ENCODE measurements around the gene EXOC3L2.
A peak's percentile ranks its signal among the peaks of the same experiment; 100 is the strongest.

The EXOC3L2 gene

DNA sequence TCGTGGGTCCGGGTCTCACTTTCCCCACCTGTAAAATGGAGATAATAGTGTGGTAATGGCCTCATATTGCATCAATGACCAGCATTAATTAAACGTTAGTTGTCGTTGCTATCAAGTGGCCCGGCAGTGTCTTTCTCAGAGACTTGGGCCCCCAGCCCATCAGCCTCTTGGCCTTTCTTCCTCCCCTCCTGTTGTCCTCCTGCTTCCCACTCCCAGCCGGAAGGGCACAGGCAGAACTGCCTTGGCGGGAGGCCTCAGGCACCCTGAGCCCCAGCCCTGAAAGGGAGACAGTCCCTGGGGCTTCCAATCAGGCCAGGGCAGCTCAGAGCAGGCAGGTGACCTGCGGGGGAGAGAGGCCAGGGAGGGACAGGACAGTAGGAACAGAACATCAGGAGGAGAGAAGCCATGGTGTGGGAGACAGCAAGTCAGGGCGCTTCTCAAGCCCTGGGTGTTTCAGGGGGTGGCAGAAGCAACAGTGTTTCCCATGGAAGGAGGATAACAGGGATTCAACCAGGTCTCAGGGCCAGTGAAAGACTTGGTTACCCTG lies 10.5 kb upstream of the EXOC3L2 start:
- no peak for FAIRE-seq

DNA sequence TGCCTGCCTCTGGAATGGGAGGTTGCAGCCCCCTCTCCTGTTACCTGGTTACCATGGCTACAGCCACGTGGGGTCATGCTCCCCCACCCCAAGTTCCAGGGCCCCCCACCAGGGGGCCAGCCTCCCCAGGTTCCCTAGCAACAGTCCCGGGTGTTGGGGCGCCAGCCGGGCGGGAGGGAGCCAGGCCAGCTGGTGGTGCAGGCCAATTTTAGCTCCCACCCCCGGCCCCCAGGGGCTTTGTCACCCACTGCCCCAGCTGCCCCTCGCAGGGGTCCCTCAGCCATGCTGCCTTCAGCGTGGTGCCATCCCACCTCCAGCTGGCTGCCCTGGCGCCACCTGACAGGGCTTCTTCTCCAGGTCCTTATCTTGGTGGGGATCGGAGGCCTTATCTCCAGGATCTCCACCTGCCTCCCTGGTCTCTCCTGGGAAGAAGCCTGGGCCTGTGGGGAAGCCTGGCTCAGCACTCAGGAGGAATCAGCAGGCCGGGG lies 8.9 kb upstream of the EXOC3L2 start:
- no peak for FAIRE-seq

DNA sequence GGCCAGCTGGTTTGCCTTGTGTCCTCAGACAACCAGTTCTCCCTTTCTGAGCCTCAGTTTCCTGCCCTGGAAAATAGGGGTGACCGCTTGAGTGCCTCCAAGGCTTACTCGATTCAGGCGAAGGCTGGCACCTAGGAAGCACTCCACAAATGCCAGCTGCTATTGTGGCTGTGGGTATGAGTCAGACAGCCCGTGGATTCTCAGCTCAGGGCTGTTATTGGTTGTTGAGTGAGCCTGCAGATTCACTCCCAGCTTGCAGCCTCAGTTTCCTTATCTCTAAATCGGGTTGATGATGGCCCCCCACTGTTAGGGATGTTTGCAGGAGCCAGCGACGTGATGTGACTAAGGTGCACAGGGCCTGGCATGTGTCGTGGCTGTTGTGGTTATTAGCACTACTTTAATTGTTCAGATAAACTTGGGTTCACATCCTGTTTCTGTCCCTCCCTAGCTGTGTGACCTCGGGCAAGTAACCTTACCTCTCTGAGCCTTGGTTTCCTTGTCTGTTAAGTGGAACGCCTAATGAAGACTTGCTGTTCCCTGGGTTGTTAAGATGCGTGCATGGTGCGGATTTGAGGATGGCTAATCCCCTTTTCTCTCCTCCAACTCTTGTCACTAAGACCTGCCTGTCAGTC lies 8.3 kb upstream of the EXOC3L2 start:
- FAIRE-seq: no peak

DNA sequence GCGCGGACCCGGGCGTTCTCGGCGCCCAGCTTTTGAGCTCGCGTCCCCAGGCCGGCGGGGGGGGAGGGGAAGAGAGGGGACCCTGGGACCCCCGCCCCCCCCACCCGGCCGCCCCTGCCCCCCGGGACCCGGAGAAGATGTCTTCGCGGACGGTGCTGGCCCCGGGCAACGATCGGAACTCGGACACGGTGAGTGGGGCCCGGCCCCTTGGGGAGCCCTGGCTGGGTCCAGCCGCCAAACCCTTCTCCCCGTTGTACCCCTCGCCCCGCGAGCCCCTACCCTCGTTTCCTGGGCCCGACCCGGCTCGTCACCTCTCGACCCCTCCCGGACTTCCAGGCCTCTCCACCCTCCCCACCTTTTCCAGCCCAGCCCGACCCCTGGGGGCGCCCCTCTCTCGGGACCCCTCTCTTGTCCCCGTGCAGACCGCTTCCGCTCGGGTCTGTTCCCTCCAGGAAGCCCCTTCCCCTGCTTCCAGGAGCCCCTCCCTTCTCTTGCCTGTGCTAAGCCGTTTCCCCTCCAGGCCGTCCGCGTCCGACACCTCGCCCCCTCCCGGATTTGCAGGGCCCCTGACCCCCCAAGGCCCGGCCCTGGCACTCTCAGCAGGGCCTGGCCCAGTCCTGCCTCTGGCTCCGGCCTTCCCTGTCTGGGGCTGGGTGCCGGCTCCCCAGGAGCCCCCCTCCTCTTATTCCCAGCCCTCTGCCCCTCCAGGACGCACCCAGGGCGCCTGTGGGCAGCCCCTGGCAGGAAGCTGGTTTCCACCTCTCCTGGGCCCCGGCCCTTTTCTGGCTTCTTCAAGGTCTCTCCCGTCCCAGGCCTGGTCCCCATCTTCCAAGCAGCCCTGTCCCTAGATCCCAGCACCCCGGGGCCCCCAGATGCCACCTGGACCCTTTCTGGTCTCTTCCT lies 6.5 kb upstream of the EXOC3L2 start:
- FAIRE-seq: no peak

DNA sequence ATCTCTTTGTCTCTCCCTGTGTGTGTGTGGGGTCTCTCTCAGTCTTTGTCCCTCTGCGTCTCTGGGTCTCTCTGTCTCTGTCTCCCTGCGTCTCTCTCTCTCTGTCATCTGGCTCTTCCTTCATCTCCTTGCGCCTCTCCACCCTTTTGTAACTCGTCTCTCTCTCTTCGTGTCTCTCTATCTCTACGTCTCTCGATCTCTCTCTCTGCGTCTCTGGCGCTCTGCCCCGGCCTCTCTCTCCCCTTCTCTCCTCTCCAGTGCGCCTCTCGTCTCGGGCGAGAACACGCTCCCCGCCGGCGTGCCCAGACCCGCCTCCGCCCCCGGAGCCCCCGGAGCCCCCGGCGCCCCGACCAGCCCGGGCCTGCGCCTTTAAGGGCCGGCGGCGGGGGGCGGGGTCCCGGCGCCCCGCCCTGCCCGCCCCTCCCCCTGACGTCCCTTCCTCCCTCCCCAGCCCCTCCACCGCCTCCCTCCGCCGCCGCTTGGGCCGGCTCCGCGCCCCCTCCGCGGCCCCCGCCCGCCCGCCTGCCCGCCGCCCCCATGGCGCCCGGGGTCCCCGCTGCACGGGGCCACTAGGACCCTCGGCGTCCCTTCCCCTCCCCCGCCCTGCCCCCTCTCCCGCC lies 5.7 kb upstream of the EXOC3L2 start, which contains the start of gene MARK4:
Gene MARK4, plus strand, starts transcription at position 440 of the 620 bp plus-strand sequence. CDS start 318 bp downstream, outside the sequence.
- FAIRE-seq: no peak

DNA sequence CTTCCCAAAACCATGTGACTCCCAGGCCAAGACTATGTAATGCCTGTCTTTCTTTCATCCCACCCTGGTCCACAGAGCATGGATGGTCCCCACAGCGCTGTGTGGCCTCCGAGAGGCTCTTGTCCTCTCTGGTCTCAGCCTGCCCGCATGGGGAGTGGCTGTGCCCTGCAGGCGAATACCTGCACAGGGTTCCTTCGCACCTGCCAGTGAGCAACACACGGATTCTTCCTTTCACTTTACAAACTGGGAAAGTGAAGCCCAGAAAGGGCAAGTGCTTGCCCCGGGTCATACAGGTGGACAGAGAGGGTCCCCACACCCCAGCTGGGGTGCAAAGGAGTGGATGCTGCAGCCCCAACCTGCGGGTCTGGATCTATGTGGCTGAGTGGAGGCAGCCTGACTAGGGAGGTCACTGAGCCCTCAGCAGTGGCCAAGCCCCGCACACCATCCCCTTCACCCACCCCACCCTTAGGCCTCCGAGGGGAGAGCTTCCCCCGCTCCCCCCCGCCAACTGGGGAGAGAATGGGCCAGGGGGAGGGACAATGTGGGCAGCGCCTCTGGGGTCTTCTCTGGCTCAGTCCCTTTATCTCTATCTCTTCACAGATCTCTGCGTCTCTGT lies 5.1 kb upstream of the EXOC3L2 start:
- no peak for FAIRE-seq

DNA sequence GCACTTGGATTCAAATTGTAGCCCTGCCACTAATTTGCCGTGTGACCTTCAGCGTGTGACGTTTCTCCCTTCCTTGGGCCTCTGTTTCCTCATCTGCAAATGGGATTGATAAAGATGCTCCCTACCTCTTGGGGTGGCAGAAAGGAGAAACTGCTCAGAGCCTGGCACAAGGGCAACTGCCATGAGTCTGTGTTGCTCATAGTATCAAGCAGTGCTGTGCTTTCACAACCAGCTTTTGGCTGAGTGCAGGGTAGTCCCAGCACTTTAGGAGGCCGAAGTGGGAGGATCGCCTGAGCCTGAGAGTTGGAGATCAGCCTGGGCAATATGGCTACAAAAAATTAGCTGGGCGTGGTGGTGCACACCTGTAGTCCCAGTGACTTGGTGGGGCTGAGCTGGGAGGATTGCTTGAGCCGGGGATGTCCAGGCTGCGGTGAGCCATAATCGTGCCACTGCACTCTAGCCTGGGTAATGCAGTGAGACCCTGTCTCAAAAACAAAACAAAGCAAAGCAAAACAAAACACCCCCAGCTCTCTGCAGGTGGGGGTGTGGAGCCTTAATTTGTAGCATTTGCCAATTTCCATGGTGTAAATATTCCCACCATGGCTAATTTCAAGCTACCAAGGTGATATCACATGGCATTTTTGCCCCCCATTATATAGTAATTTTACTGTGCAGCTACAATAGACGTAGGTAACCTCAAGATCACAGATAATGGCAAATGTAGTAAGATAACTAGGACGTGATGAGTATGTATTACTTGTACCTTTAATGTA lies 4.2 kb upstream of the EXOC3L2 start:
- no peak for FAIRE-seq

DNA sequence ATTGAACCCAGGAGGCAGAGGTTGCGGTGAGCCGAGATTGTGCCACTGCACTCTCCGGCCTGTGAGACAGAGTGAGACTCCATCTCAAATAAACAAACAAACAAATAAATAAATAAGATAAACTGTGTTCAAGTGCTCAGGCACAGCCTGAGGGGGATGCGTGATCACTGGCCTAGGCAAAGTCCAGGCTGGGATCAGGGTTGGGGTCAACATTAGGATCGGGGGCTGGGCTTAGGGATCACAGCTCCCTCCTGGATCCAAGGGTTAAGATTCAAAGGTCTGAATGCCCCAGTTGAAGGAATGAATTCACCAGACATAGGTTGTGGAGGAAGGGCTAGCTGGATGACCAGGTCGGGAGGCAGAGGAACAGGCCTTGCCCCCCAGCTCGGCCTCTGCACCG lies 1.9 kb upstream of the EXOC3L2 start:
- FAIRE-seq: no peak

DNA sequence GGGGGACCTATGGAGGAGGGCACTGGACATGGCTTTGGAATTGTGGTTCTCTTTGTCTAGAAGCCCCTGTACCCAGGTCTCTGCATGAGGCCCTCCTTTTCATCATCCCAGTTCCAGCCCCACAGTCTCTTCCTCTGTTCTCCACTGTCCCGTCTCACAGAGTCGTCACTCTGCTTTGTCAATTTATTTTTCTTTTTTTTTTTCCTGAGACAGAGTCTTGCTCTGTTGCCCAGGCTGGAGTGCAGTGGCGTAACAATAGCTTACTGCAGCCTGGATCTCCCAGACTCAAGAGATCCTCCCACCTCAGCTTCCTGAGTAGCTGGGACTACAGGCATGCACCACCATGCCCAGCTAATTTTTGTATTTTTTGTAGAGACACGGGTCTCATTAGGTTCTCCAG lies 619 bp upstream of the EXOC3L2 start:
- no peak for FAIRE-seq

DNA sequence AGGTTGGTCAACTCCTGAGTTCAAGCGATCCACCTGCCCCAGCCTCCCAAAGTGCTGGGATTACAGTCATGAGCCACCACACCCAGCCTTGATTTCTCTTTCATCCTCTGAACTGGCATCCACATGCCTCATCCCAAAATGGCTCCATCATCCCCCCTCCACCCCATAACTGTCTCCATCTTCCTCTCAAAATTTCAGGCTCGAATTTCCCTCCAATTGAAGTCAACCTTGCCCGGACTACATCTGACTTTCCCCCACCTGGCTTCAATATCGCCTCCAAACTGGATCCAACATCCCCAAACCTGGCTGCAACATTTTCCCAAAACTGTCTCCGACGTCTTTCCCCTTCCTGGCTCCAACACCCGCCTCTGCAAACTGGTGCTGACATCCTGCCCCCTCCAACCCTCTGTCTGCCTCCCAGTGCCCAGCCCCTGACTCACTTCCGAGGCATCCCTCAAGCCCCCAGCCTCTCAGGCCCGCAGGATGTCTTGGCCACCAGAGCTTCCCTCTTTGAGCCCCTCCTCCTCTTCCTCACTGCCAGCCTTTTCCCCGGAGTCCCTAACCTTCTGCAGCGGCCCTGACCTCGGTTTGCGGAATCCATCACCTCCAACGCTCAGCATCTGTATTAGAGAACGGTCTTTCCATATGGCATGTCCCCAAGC lies 943 bp downstream of the EXOC3L2 start:
- no peak for FAIRE-seq

DNA sequence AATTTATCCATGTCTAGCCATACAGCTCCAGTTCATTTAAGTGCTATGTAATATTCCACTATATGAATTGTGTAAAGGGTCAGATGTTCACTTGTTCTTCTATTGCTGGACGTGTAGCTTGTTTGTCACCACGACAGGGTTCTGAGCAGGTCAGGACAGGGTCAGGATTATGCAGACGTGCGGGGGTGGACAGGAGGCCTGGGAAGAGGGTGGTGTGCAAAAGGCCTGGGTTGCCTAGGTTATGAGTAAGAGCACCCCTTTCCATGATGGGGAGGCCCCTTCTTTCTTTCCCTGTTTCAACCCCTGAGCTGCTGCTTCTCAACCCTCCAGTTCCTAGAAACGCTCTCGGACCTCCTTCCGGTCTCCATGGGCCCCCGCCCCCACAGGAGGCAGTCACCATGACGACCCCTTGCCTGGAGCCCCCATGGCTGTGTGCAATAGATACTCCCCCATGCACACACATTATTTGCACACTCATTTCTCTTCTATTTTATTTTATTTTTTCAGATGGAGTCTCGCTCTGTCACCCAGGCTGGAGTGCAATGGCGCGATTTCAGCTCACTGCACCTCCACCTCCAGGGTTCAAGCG lies 2.0 kb downstream of the EXOC3L2 start:
- no peak for FAIRE-seq

DNA sequence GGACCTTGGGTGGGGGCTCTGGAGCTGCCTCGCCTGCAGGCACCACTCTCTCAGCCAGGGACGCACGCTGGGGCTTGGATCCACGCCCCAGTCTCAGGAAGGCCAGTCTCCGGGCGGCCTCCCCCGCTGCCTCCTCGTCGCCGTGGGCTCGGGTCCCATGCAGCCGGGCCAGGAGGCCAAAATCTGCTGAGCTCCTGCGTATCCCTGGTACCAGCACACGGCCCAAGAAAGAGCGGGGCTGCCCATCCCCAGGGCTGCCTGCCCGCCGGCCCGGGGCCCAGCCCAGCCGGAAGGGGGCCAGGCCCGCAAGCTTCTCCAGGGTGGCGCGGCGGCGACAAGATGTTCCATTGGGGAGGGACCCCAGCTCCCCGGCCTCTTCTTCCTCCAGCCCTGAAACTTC lies 6.7 kb downstream of the EXOC3L2 start:
- FAIRE-seq: no peak

DNA sequence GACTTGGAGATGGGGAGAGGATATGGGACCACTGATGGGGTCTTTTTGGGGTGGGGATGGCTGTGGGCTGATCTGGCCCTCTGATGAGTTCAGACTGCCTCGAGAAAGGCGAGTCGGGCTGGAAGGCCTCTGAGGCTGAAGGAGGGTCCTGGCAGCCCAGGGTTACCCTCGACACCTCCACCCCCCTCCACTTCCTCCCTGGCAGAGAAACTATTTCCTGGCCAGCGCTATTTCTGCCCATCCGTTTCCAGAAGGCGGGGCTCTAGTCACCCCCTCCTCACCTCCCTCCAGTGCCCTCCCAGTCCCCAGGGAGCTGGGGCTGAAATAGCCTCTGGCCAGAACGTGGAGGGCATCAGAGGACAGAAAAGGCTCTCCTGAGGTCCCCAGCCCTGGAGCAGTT lies 9.7 kb downstream of the EXOC3L2 start:
- no peak for FAIRE-seq

DNA sequence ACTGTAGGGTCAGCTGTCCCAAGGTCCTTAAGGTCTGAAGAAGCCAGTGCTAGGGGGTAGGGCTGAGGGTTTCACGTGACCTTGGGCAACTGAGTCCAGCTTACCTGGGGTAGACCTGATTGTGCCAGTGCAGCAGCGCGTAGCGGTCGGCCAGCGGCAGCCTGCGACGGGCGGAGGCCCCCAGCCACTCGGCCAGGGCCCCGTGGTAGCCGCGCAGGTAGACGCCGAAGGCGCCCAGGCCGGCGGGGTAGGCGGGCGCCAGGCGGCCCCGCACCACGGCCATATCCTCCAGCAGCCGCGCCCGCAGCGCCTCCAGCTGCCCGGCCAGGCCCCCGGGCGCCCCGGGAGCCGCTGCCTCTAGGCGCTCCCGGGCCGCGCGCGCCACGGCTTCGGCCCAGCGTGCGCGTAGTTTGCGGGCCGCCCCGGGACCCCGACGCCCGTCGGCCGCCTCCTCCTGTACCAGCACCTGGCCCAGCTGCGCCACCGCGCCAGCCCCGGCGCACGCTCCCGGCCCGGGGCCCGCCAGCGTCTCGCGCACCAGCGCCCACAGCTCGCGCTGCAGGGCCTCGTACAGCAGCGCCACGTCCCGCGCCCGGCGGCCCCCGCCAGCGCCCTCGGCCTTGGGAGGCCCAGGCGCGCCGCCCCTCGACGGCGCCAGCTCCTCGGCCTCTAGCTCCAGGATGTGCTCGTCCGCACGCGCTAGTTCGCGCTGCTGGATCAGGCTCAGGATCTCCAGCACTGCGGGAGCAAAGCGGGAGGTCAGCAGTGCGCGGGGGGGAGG lies 10.9 kb downstream of the EXOC3L2 start:
- no peak for FAIRE-seq

DNA sequence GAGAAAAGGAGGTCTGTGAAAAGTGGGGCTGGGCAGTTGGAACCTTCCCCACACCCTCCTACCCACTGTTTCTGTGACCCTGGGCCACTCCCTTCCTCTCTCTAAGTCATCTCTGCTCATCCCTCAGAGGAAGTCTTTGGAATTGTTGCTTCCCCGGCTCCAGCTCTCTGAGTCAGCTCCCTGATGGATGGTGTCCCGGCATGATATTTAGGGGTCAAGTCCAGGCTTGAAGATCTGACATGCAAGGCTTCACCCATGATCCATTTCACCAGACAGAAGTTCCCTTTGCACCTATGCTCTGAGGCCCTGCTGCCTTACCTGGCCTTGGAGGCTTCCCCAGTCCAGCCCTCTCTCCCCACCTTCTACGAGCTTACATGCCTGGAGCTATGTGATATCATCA lies 13.3 kb downstream of the EXOC3L2 start:
- FAIRE-seq: no peak

DNA sequence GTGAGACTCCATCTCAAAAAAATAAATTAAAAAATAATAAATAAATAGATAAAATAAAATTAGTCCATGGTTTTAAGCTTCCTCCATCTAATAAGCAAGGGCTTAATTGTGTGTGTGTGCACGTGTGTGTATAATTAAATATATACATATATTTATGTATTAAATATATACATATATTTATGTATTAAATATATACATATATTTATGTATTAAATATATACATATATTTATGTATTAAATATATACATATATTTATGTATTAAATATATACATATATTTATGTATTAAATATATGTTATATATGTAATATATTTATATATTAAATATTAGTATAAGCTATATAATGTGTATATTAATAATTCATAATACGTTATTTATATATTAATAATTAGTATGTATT lies 16.2 kb downstream of the EXOC3L2 start:
- FAIRE-seq: peak; percentile 97

DNA sequence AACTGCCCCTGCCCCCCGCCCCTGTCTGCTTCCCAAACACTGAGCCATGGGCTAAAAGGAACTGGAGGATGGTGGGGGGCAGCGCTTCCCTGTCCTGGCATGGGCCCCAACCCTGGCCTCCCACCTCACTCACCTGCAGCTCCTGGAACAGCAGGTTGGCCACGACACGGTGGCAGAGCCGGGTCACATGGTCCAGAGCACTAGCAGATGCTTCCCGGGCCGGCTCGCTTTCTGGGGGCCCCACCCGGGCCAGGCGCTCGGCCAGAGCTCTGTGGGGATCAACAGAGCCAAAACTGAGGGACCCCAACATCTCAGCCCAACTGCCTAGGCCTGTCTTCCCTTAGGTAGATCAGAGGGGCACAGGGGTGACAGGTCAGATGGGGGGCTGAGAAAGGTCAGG lies 20.6 kb downstream of the EXOC3L2 start:
- no peak for FAIRE-seq

DNA sequence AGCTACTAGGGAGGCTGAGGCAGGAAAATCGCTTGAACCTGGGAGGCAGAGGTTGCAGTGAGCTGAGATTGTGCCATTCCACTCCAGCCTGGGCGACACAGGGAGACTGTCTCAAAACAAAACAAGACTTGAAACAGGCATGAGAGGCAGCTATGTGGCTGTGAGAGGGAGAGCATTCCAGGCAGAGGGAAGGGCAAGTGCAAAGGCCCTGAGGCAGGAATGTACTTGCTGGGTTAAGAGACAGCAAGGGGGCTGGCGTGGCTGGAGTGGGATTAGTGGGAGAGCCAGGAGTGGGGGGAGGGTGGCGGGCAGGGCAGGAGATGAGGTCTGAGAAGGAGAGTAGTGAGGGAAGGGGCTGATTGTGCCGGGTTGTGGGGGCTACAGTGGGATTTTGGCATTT lies 21.3 kb downstream of the EXOC3L2 start:
- no peak for FAIRE-seq

DNA sequence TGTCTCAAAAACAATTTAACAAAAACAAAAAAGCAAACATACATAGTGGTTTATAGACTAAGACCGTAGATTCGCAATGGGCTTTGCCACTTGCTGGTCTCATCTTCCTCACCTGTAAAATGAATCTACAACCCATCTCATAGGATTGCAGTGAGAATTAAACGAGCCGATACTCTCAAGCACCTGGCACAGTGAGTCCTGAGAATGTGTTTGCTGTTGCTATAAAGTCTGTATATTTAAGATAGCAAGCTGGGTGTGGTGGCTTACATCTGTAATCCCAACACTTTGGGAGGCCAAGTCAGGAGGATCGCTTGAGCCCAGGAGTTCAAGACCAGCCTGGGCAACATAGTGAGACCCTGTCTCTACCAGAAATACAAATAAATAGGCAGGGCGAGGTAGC lies 22.5 kb downstream of the EXOC3L2 start:
- FAIRE-seq: no peak

Measured in TTC549 (cell line).